ENCODE results near the gene CCSER2. TPM values are rescaled to one million over a fixed set of nuclear protein-coding genes. Genes with fewer than 3 reads are reported as not detected.
"Not testable (repeated sequence)": the region's sequence is repeated elsewhere in the genome, so short reads cannot be mapped to it uniquely, and the experiment has no call there.

The CCSER2 gene
- total and polyA plus RNA-seq, 4 donors: 23.1 to 111 (median 59.4) TPM

- DNase-seq: no peak
- ATAC-seq (ENCODE audit: low FRiP score): no peak
These were observed 149.8 kb downstream of the CCSER2 start for GRCh38 chr10:84478151-84478550.

DNA sequence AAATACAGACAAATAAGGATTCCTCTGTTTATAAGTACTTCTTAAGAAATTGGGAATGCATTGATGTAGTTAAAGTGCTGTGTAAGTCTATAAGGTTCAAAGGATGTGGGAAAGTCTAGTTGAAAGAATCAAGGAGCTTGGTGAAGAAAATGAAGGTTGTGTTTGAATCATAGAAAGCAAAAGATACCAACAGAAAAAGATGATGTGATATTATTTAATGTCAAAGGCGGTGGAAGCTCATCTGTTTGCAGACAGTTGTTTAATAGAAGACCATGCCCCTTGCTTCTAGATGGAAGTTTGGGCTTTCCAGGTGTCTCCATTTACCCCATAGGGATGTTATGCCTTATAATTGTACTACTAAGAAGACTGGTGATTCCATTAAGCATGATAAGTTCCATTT, 150.3 kb downstream of the CCSER2 start:
- Histone ChIP-seq H3K36me3 (ENCODE audit: control insufficient read depth in 1 of 2, insufficient read depth in 2 of 2, low read length in 1 of 2) (peaks cover 0 to 2% of the 10 kb centered on the region in 2 donors), H3K27me3 (ENCODE audit: control insufficient read depth in 1 of 2, insufficient read depth in 2 of 2, low read length in 1 of 2) (no peaks in the 10 kb centered on the region), H3K4me3 (ENCODE audit: low read length in 2 of 2) (no peak overlapping the region), H3K4me1 (ENCODE audit: control insufficient read depth in 1 of 2, insufficient read depth in 2 of 2, low read length in 2 of 2) (peaks cover 2 to 4% of the 10 kb centered on the region in 2 donors), H3K9me3 (ENCODE audit: control insufficient read depth, low read length) (no peaks in the 10 kb centered on the region), H3K27ac (ENCODE audit: low read depth in 1 of 2, low read length in 2 of 2) (no peak overlapping the region)
- 96 to 100% methylated on average over 1 of the region's 1 CpG for WGBS, 2 donors
- DNase-seq: no peak
- no peak for ATAC-seq (ENCODE audit: low FRiP score)
- intact Hi-C loops (cut with DNase I): no loop called here

More at GRCh38 chr10:84478151-84478550, 149.8 kb downstream of the CCSER2 start:
- Histone ChIP-seq H3K36me3 (ENCODE audit: control insufficient read depth in 1 of 2, insufficient read depth in 2 of 2, low read length in 1 of 2) (peaks cover 0 to 2% of the 10 kb centered on the region in 2 donors), H3K4me3 (ENCODE audit: low read length in 2 of 2) (no peak overlapping the region), H3K27ac (ENCODE audit: low read depth in 1 of 2, low read length in 2 of 2) (no peak overlapping the region), H3K27me3 (ENCODE audit: control insufficient read depth in 1 of 2, insufficient read depth in 2 of 2, low read length in 1 of 2) (no peaks in the 10 kb centered on the region), H3K4me1 (ENCODE audit: control insufficient read depth in 1 of 2, insufficient read depth in 2 of 2, low read length in 2 of 2) (peaks cover 2 to 4% of the 10 kb centered on the region in 2 donors), H3K9me3 (ENCODE audit: control insufficient read depth, low read length) (no peaks in the 10 kb centered on the region)
- intact Hi-C loops (cut with DNase I): no loop called here

GRCh38 chr10:84484541-84484940, 156.2 kb downstream of the CCSER2 start:
- Histone ChIP-seq H3K4me1 (ENCODE audit: control insufficient read depth in 1 of 2, insufficient read depth in 2 of 2, low read length in 2 of 2) (no peaks in the 10 kb centered on the region), H3K27ac (ENCODE audit: low read depth in 1 of 2, low read length in 2 of 2) (no peak overlapping the region), H3K4me3 (ENCODE audit: low read length in 2 of 2) (no peak overlapping the region), H3K9me3 (ENCODE audit: control insufficient read depth, low read length) (no peaks in the 10 kb centered on the region), H3K27me3 (ENCODE audit: control insufficient read depth in 1 of 2, insufficient read depth in 2 of 2, low read length in 1 of 2) (no peaks in the 10 kb centered on the region), H3K36me3 (ENCODE audit: control insufficient read depth in 1 of 2, insufficient read depth in 2 of 2, low read length in 1 of 2) (no peaks in the 10 kb centered on the region)
- intact Hi-C loops (cut with DNase I): no loop called here
- DNase-seq (no peak), ATAC-seq (ENCODE audit: low FRiP score) (no peak)
- 97 to 98% methylated on average over 2 of the region's 2 CpGs for WGBS, 2 donors

GRCh38 chr10:84493361-84493760, 165.0 kb downstream of the CCSER2 start:
- Histone ChIP-seq H3K27ac (ENCODE audit: low read depth in 1 of 2, low read length in 2 of 2) (no peak overlapping the region), H3K4me1 (ENCODE audit: control insufficient read depth in 1 of 2, insufficient read depth in 2 of 2, low read length in 2 of 2) (peaks cover 0 to 5% of the 10 kb centered on the region in 2 donors), H3K4me3 (ENCODE audit: low read length in 2 of 2) (no peak overlapping the region), H3K27me3 (ENCODE audit: control insufficient read depth in 1 of 2, insufficient read depth in 2 of 2, low read length in 1 of 2) (no peaks in the 10 kb centered on the region), H3K9me3 (ENCODE audit: control insufficient read depth, low read length) (no peaks in the 10 kb centered on the region), H3K36me3 (ENCODE audit: control insufficient read depth in 1 of 2, insufficient read depth in 2 of 2, low read length in 1 of 2) (no peaks in the 10 kb centered on the region)
- DNase-seq: no peak
- no peak for ATAC-seq (ENCODE audit: low FRiP score)
- intact Hi-C loops (cut with DNase I): no loop called here
- 94% methylated on average over 2 of the region's 2 CpGs for WGBS, 2 donors

GRCh38 chr10:84493951-84494848, 165.8 kb downstream of the CCSER2 start:
- intact Hi-C loops (cut with DNase I): no loop called here
- Histone ChIP-seq H3K36me3 (ENCODE audit: control insufficient read depth in 1 of 2, insufficient read depth in 2 of 2, low read length in 1 of 2) (no peaks in the 10 kb centered on the region), H3K4me3 (ENCODE audit: low read length in 2 of 2) (no peak overlapping the region), H3K27me3 (ENCODE audit: control insufficient read depth in 1 of 2, insufficient read depth in 2 of 2, low read length in 1 of 2) (no peaks in the 10 kb centered on the region), H3K9me3 (ENCODE audit: control insufficient read depth, low read length) (no peaks in the 10 kb centered on the region), H3K4me1 (ENCODE audit: control insufficient read depth in 1 of 2, insufficient read depth in 2 of 2, low read length in 2 of 2) (peaks cover 0 to 5% of the 10 kb centered on the region in 2 donors), H3K27ac (ENCODE audit: low read depth in 1 of 2, low read length in 2 of 2) (no peak overlapping the region)
- ATAC-seq (ENCODE audit: low FRiP score) (no peak), DNase-seq (no peak)
- 81 to 82% methylated on average over 9 of the region's 9 CpGs for WGBS, 2 donors

- no peak overlapping the region for H3K4me3 ChIP-seq (ENCODE audit: low read length in 2 of 2)
- ATAC-seq (ENCODE audit: low FRiP score) (no peak), DNase-seq (no peak)
- peaks cover 0 to 2% of the 10 kb centered on the region in 2 donors for H3K36me3 ChIP-seq (ENCODE audit: control insufficient read depth in 1 of 2, insufficient read depth in 2 of 2, low read length in 1 of 2)
- H3K4me1 ChIP-seq (ENCODE audit: control insufficient read depth in 1 of 2, insufficient read depth in 2 of 2, low read length in 2 of 2): peaks cover 2 to 5% of the 10 kb centered on the region in 2 donors
- intact Hi-C loops (cut with DNase I): no loop called here
- H3K27ac ChIP-seq (ENCODE audit: low read depth in 1 of 2, low read length in 2 of 2): no peak overlapping the region
- no peaks in the 10 kb centered on the region for H3K27me3 ChIP-seq (ENCODE audit: control insufficient read depth in 1 of 2, insufficient read depth in 2 of 2, low read length in 1 of 2)
- H3K9me3 ChIP-seq (ENCODE audit: control insufficient read depth, low read length): no peaks in the 10 kb centered on the region
These were observed 166.4 kb downstream of the CCSER2 start for GRCh38 chr10:84494849-84495180.

GRCh38 chr10:84497978-84498377, 169.6 kb downstream of the CCSER2 start:
- WGBS, 2 donors: 45 to 49% methylated on average over 1 of the region's 1 CpG
- Histone ChIP-seq H3K4me3 (ENCODE audit: low read length in 2 of 2) (no peak overlapping the region), H3K27ac (ENCODE audit: low read depth in 1 of 2, low read length in 2 of 2) (no peak overlapping the region), H3K9me3 (ENCODE audit: control insufficient read depth, low read length) (no peaks in the 10 kb centered on the region), H3K27me3 (ENCODE audit: control insufficient read depth in 1 of 2, insufficient read depth in 2 of 2, low read length in 1 of 2) (no peaks in the 10 kb centered on the region), H3K4me1 (ENCODE audit: control insufficient read depth in 1 of 2, insufficient read depth in 2 of 2, low read length in 2 of 2) (peaks cover 3 to 5% of the 10 kb centered on the region in 2 donors), H3K36me3 (ENCODE audit: control insufficient read depth in 1 of 2, insufficient read depth in 2 of 2, low read length in 1 of 2) (peaks cover 0 to 2% of the 10 kb centered on the region in 2 donors)
- intact Hi-C loops (cut with DNase I): no loop called here
- DNase-seq (no peak), ATAC-seq (ENCODE audit: low FRiP score) (no peak)

- H3K4me1 ChIP-seq (ENCODE audit: control insufficient read depth in 1 of 2, insufficient read depth in 2 of 2, low read length in 2 of 2); H3K4me3 ChIP-seq (ENCODE audit: low read length in 2 of 2); H3K27ac ChIP-seq (ENCODE audit: low read depth in 1 of 2, low read length in 2 of 2); H3K27me3 ChIP-seq (ENCODE audit: control insufficient read depth in 1 of 2, insufficient read depth in 2 of 2, low read length in 1 of 2); H3K9me3 ChIP-seq (ENCODE audit: control insufficient read depth, low read length); DNase-seq; intact Hi-C loops (cut with DNase I); ATAC-seq (ENCODE audit: low FRiP score); H3K36me3 ChIP-seq (ENCODE audit: control insufficient read depth in 1 of 2, insufficient read depth in 2 of 2, low read length in 1 of 2): not testable (repeated sequence)
- WGBS, 2 donors: 96 to 98% methylated on average over 9 of the region's 9 CpGs
These were observed 170.7 kb downstream of the CCSER2 start for GRCh38 chr10:84499039-84499438.

DNA sequence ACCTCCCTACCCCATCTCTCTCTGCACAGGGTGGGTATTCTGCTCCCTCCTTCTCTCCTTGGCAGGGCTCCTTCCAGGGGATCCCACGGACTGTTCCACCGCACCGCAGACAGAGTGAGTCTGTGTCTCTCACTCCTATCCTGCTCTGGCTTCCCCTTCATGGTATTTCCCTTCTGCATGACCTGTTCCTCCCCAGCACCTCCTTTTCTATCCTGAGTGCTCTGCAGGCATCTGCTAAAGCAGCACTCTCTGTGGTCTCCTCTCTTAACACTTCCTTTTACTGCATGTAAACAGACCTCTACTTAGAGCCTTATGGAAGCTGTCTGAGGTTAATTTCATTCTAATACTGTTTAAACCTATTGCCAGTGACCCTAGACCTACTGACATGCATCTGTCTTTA, 171.5 kb downstream of the CCSER2 start:
- no peaks in the 10 kb centered on the region for H3K27me3 ChIP-seq (ENCODE audit: control insufficient read depth in 1 of 2, insufficient read depth in 2 of 2, low read length in 1 of 2)
- DNase-seq (no peak), ATAC-seq (ENCODE audit: low FRiP score) (no peak)
- intact Hi-C loops (cut with DNase I): no loop called here
- H3K36me3 ChIP-seq (ENCODE audit: control insufficient read depth in 1 of 2, insufficient read depth in 2 of 2, low read length in 1 of 2): peaks cover 0 to 2% of the 10 kb centered on the region in 2 donors
- 71 to 83% methylated on average over 3 of the region's 3 CpGs for WGBS, 2 donors
- H3K4me3 ChIP-seq (ENCODE audit: low read length in 2 of 2): no peak overlapping the region
- peaks cover 0 to 3% of the 10 kb centered on the region in 2 donors for H3K4me1 ChIP-seq (ENCODE audit: control insufficient read depth in 1 of 2, insufficient read depth in 2 of 2, low read length in 2 of 2)
- H3K27ac ChIP-seq (ENCODE audit: low read depth in 1 of 2, low read length in 2 of 2): no peak overlapping the region
- no peaks in the 10 kb centered on the region for H3K9me3 ChIP-seq (ENCODE audit: control insufficient read depth, low read length)

Data from aorta (tissue), 5 donors.